Liver (tissue), 3 donors: ENCODE measurements around the gene MMP27.

Source experiments
- HNF4G ChIP-seq: IDR thresholded peaks from 2 replicates; pipeline ENCODE4 v1.6.1; 2016; ENCODE audit warnings: antibody characterized with exemption
- RAD21 ChIP-seq, 2 donors: IDR thresholded peaks; 2 replicates each; pipeline ENCODE4 v1.6.1; 2016; ENCODE audit warnings: antibody characterized with exemption in 2 of 2, mild to moderate bottlenecking in 2 of 2
- TAF1 ChIP-seq: conservative IDR thresholded peaks from 2 replicates; pipeline ENCODE4 v1.6.1; 2016; ENCODE audit warnings: antibody characterized with exemption, mild to moderate bottlenecking
- TF ChIP-seq, protein P1 (sequence below): fragments of 150-350 bp; IDR thresholded peaks from 2 replicates; pipeline ENCODE4 v1.5.1; 2017; ENCODE audit warnings: improper control_type of control experiment, low read depth, low read length; ENCODE audit not compliant: missing input control
- donor health status: healthy.
- donor health status: healthy.

DNA sequence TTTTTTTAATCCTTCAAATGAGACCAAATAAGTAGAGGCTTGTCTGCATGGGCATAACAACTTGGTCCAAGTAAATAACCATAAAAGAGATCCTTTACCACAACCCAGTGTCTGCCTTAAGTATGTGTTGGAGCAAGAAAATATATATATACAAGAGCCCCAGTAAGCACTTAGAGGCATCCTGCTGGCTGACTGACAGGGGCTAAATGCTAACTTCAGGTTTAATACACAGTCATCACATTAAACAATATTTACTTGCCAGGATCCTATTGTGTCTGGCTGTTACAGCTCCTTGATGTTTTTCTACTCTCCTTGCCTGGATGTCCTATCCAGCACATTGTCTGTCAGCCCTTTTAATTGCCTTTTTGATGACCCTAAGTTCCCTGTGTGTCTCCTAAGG lies 43.0 kb downstream of the MMP27 start:
- TF ChIP-seq, protein P1, sequence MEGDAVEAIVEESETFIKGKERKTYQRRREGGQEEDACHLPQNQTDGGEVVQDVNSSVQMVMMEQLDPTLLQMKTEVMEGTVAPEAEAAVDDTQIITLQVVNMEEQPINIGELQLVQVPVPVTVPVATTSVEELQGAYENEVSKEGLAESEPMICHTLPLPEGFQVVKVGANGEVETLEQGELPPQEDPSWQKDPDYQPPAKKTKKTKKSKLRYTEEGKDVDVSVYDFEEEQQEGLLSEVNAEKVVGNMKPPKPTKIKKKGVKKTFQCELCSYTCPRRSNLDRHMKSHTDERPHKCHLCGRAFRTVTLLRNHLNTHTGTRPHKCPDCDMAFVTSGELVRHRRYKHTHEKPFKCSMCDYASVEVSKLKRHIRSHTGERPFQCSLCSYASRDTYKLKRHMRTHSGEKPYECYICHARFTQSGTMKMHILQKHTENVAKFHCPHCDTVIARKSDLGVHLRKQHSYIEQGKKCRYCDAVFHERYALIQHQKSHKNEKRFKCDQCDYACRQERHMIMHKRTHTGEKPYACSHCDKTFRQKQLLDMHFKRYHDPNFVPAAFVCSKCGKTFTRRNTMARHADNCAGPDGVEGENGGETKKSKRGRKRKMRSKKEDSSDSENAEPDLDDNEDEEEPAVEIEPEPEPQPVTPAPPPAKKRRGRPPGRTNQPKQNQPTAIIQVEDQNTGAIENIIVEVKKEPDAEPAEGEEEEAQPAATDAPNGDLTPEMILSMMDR = no peak
- TF ChIP-seq HNF4G (no peak), TAF1 (no peak), RAD21 (IDR thresholded peaks at IDR 0.05) (no peak)
